Measurements from ENCODE around the gene FOXB1.

Gene FOXB1

GRCh38 chr15:60021589-60022378, 17.7 kb downstream of the FOXB1 start:
- no peak for DNase-seq

- DNase-seq: no peak
Observed at GRCh38 chr15:60022379-60022741, 18.2 kb downstream of the FOXB1 start.

GRCh38 chr15:60026555-60026954, 22.4 kb downstream of the FOXB1 start:
- DNase-seq: no peak

- DNase-seq: no peak
Observed at GRCh38 chr15:60035344-60035743, 31.2 kb downstream of the FOXB1 start.

GRCh38 chr15:60039316-60039715, 35.2 kb downstream of the FOXB1 start:
- DNase-seq: no peak

GRCh38 chr15:60043744-60044435, 39.8 kb downstream of the FOXB1 start:
- no peak for DNase-seq

- no peak for DNase-seq
Observed at GRCh38 chr15:60044636-60045270, 40.6 kb downstream of the FOXB1 start.

GRCh38 chr15:60047701-60048100, 43.6 kb downstream of the FOXB1 start:
- DNase-seq: no peak

GRCh38 chr15:60049948-60050347, 45.8 kb downstream of the FOXB1 start:
- DNase-seq: no peak

GRCh38 chr15:60052796-60053195, 48.7 kb downstream of the FOXB1 start:
- DNase-seq: no peak

GRCh38 chr15:60054472-60054871, 50.4 kb downstream of the FOXB1 start:
- no peak for DNase-seq

Data from activated T-cell treated with anti-CD3 and anti-CD28 coated beads, Interleukin-2, amount 50 U/mL, for 1 hour (primary cell).